Measurements from ENCODE around the gene BCR.
"Not testable (repeated sequence)": the region's sequence is repeated elsewhere in the genome, so short reads cannot be mapped to it uniquely, and the experiment has no call there.

BCR gene

GRCh38 chr22:23341942-23342695 is 161.8 kb downstream of the BCR start:
- not testable (repeated sequence) for FAIRE-seq

- FAIRE-seq: no peak
These were observed 171.0 kb downstream of the BCR start for GRCh38 chr22:23351321-23351720.

GRCh38 chr22:23353004-23353403 is 172.7 kb downstream of the BCR start:
- no peak for FAIRE-seq

GRCh38 chr22:23353696-23354095 is 173.4 kb downstream of the BCR start:
- no peak for FAIRE-seq

GRCh38 chr22:23356094-23356493 is 175.8 kb downstream of the BCR start:
- FAIRE-seq: no peak

GRCh38 chr22:23357053-23357452 is 176.7 kb downstream of the BCR start:
- FAIRE-seq: no peak

GRCh38 chr22:23359583-23360123 is 179.3 kb downstream of the BCR start:
- no peak for FAIRE-seq

- FAIRE-seq: no peak
These were observed 181.4 kb downstream of the BCR start for GRCh38 chr22:23361676-23362075.

GRCh38 chr22:23363683-23364082 is 183.4 kb downstream of the BCR start:
- FAIRE-seq: no peak

GRCh38 chr22:23364389-23364788 is 184.1 kb downstream of the BCR start:
- FAIRE-seq: no peak

- no peak for FAIRE-seq
These were observed 185.2 kb downstream of the BCR start for GRCh38 chr22:23365524-23365923.

GRCh38 chr22:23365961-23366360 is 185.7 kb downstream of the BCR start:
- no peak for FAIRE-seq

- not testable (repeated sequence) for FAIRE-seq
These were observed 186.9 kb downstream of the BCR start for GRCh38 chr22:23367196-23367595.
